GM13977 (cell line): ENCODE data around the gene ASCL4.
A peak's percentile ranks its signal among the peaks of the same experiment; 100 is the strongest.

Source experiments
- DNase-seq: peaks from one replicate; pipeline ENCODE4 v3.0.0; 2012; ENCODE audit warnings: low spot score
- CTCF ChIP-seq: IDR thresholded peaks from 2 replicates; pipeline ENCODE4 v1.5.1; 2012; ENCODE audit warnings: mild to moderate bottlenecking, control low read depth; ENCODE audit not compliant: insufficient read depth; ENCODE audit errors: extremely low read depth, missing control alignments
- in situ Hi-C: fragments of 300-500 bp; cut with MboI; formaldehyde crosslinking; loops from one replicate; pipeline ENCODE4 v1.12.0; 2022; ENCODE audit warnings: low sequenced_read_pairs, low pct_unique_long_range_greater_than_20kb, mixed read lengths, inconsistent platforms; ENCODE audit not compliant: unreplicated experiment

Gene ASCL4

GRCh38 chr12:107735763-107736162 lies 38.7 kb upstream of the ASCL4 start:
- DNase-seq, result no peak
- TF ChIP-seq CTCF, result no peak
- in situ Hi-C loops, result no loop called here

GRCh38 chr12:107736914-107737313 lies 37.6 kb upstream of the ASCL4 start:
- TF ChIP-seq CTCF, result peak; percentile 22
- DNase-seq, result peak; percentile 70
- in situ Hi-C loops, result no loop called here

- DNase-seq, result no peak
- no peak for TF ChIP-seq CTCF
- in situ Hi-C loops, result no loop called here
These were observed 26.0 kb upstream of the ASCL4 start for GRCh38 chr12:107748472-107748871.

- in situ Hi-C loops, result no loop called here
- no peak for TF ChIP-seq CTCF
- no peak for DNase-seq
These were observed 25.4 kb upstream of the ASCL4 start for GRCh38 chr12:107749083-107749482.

GRCh38 chr12:107759410-107759809 lies 15.1 kb upstream of the ASCL4 start:
- no peak for DNase-seq
- in situ Hi-C loops, result loop anchor here (5.0 kb wide), 1 partner anchor 123 kb away; no protein-coding TSS in a partner anchor
- no peak for TF ChIP-seq CTCF

- in situ Hi-C loops, result no loop called here
- TF ChIP-seq CTCF, result no peak
- DNase-seq, result peak; percentile 43
These were observed 14.2 kb upstream of the ASCL4 start for GRCh38 chr12:107760207-107760808.

- TF ChIP-seq CTCF, result peak; percentile 86
- in situ Hi-C loops, result no loop called here
- DNase-seq, result peak; percentile 98
These were observed 13.5 kb upstream of the ASCL4 start, which contains the start of gene PRDM4 for GRCh38 chr12:107760809-107761501. Gene PRDM4 (minus strand): TSS chr12:107761137. CDS start chr12:107760515, 622 bp downstream.
